ENCODE measurements around the gene ZNF678.

The ZNF678 gene

DNA sequence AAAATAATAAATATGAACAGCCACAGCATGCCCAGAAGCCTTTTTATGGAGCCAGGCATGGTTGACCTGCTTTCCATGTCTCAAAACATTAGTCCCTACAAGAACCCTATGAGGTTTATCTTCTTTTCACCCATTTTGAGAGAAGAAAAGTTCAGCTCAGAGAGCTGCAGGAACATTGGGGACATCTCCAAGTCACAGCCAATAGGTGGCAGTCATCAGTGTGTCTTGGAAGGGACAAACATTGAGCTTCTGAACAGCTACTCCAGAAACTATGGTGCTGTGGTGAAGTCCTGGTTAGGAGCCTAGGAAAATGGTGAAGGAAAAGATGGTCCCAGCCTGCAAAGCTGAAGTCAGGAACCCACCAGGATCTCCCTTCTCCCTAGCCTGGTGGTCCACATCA lies 98.1 kb downstream of the ZNF678 start:
- no peaks in the 10 kb centered on the region for H3K79me2 ChIP-seq (ENCODE audit: insufficient read depth, low read length)
- no peaks in the 10 kb centered on the region for H4K20me1 ChIP-seq (ENCODE audit: insufficient read depth, low read length)
- peaks cover 24% of the 10 kb centered on the region for H3K36me3 ChIP-seq (ENCODE audit: insufficient read depth, low read length)
- peaks cover 79% of the 10 kb centered on the region for H3K9me3 ChIP-seq (ENCODE audit: insufficient read depth, low read length, severe bottlenecking)
- no peak overlapping the region for H3K27ac ChIP-seq (ENCODE audit: low read length)
- H3K4me3 ChIP-seq (ENCODE audit: low read depth in 1 of 2, low read length in 2 of 2): no peak overlapping the region
- DNase-seq (no peak), ATAC-seq (ENCODE audit: insufficient read depth, low read depth) (no peak)
- no peak overlapping the region for H3K4me2 ChIP-seq (ENCODE audit: insufficient read depth, low read length)
- no peak overlapping the region for H2AFZ ChIP-seq (ENCODE audit: low read depth, low read length)
- H3K27me3 ChIP-seq (ENCODE audit: insufficient read depth, low read length, poor library complexity): no peaks in the 10 kb centered on the region
- TF ChIP-seq EZH2 (IDR thresholded peaks at IDR 0.05; ENCODE audit: borderline replicate concordance, low read depth, low read length, severe bottlenecking): no peak
- TF ChIP-seq, protein P1, sequence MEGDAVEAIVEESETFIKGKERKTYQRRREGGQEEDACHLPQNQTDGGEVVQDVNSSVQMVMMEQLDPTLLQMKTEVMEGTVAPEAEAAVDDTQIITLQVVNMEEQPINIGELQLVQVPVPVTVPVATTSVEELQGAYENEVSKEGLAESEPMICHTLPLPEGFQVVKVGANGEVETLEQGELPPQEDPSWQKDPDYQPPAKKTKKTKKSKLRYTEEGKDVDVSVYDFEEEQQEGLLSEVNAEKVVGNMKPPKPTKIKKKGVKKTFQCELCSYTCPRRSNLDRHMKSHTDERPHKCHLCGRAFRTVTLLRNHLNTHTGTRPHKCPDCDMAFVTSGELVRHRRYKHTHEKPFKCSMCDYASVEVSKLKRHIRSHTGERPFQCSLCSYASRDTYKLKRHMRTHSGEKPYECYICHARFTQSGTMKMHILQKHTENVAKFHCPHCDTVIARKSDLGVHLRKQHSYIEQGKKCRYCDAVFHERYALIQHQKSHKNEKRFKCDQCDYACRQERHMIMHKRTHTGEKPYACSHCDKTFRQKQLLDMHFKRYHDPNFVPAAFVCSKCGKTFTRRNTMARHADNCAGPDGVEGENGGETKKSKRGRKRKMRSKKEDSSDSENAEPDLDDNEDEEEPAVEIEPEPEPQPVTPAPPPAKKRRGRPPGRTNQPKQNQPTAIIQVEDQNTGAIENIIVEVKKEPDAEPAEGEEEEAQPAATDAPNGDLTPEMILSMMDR (IDR thresholded peaks at IDR 0.05; ENCODE audit: borderline replicate concordance, extremely low read depth, low read length, poor library complexity, severe bottlenecking): no peak
- H3K9ac ChIP-seq (ENCODE audit: low read depth, low read length): no peak overlapping the region
- no peaks in the 10 kb centered on the region for H3K4me1 ChIP-seq (ENCODE audit: insufficient read depth, low read length)

DNA sequence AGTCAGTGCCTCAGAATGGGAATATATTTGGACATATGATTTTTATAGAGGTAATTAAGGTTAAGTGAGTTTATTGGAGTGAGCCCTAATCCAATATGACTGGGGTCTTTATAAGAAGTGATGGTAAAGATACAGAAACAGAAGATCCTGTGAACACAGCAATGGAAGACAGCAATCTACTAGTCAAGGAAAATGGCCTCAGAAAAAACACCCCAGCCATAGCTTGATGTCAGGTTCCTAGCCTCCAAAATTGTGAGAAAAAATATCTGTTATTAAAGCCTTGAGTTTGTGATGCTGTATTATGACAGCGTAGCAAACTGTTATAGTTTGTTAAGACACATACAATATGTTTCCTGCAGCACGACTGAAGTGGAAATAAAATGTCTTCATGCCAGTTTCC lies 99.6 kb downstream of the ZNF678 start:
- H3K4me2 ChIP-seq (ENCODE audit: insufficient read depth, low read length): no peak overlapping the region
- H3K27ac ChIP-seq (ENCODE audit: low read length): no peak overlapping the region
- no peak overlapping the region for H3K4me3 ChIP-seq (ENCODE audit: low read depth in 1 of 2, low read length in 2 of 2)
- no peaks in the 10 kb centered on the region for H3K27me3 ChIP-seq (ENCODE audit: insufficient read depth, low read length, poor library complexity)
- ATAC-seq (ENCODE audit: insufficient read depth, low read depth): no peak
- H3K36me3 ChIP-seq (ENCODE audit: insufficient read depth, low read length): peaks cover 16% of the 10 kb centered on the region
- no peak overlapping the region for H2AFZ ChIP-seq (ENCODE audit: low read depth, low read length)
- DNase-seq: no peak
- TF ChIP-seq EZH2 (IDR thresholded peaks at IDR 0.05; ENCODE audit: borderline replicate concordance, low read depth, low read length, severe bottlenecking): no peak
- H3K9me3 ChIP-seq (ENCODE audit: insufficient read depth, low read length, severe bottlenecking): peaks cover 68% of the 10 kb centered on the region
- no peak overlapping the region for H3K9ac ChIP-seq (ENCODE audit: low read depth, low read length)
- no peaks in the 10 kb centered on the region for H3K4me1 ChIP-seq (ENCODE audit: insufficient read depth, low read length)
- H3K79me2 ChIP-seq (ENCODE audit: insufficient read depth, low read length): no peaks in the 10 kb centered on the region
- H4K20me1 ChIP-seq (ENCODE audit: insufficient read depth, low read length): no peaks in the 10 kb centered on the region

DNA sequence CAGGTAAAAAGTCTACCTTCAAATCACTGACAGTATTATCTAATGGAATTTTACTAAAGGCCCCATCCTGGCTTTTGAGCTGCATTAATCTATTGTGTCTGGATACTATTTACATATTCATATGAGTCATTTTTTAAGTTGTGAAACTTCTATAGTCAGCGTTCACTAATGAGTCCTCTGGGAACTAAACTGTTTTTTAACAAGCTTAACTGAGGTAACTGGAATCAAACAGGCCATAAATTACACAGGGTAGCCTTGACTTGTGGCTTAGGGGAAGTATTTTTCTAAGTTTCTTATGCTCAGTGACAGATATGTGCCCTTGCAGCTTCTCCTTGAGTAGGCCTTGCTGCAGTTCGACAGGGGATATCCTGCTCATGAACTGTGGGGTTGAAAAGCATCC lies 102.9 kb downstream of the ZNF678 start:
- Histone ChIP-seq H3K4me1 (ENCODE audit: insufficient read depth, low read length) (no peaks in the 10 kb centered on the region), H3K27me3 (ENCODE audit: insufficient read depth, low read length, poor library complexity) (no peaks in the 10 kb centered on the region), H3K27ac (ENCODE audit: low read length) (no peak overlapping the region), H3K36me3 (ENCODE audit: insufficient read depth, low read length) (peaks cover 5% of the 10 kb centered on the region), H4K20me1 (ENCODE audit: insufficient read depth, low read length) (no peaks in the 10 kb centered on the region), H3K9me3 (ENCODE audit: insufficient read depth, low read length, severe bottlenecking) (peaks cover 44% of the 10 kb centered on the region), H3K4me2 (ENCODE audit: insufficient read depth, low read length) (no peak overlapping the region), H3K9ac (ENCODE audit: low read depth, low read length) (no peak overlapping the region), H2AFZ (ENCODE audit: low read depth, low read length) (no peak overlapping the region), H3K4me3 (ENCODE audit: low read depth in 1 of 2, low read length in 2 of 2) (no peak overlapping the region), H3K79me2 (ENCODE audit: insufficient read depth, low read length) (no peaks in the 10 kb centered on the region)
- ATAC-seq (ENCODE audit: insufficient read depth, low read depth) (no peak), DNase-seq (no peak)
- no peak for TF ChIP-seq EZH2 (IDR thresholded peaks at IDR 0.05; ENCODE audit: borderline replicate concordance, low read depth, low read length, severe bottlenecking)
- TF ChIP-seq, protein P1 (IDR thresholded peaks at IDR 0.05; ENCODE audit: borderline replicate concordance, extremely low read depth, low read length, poor library complexity, severe bottlenecking): no peak

DNA sequence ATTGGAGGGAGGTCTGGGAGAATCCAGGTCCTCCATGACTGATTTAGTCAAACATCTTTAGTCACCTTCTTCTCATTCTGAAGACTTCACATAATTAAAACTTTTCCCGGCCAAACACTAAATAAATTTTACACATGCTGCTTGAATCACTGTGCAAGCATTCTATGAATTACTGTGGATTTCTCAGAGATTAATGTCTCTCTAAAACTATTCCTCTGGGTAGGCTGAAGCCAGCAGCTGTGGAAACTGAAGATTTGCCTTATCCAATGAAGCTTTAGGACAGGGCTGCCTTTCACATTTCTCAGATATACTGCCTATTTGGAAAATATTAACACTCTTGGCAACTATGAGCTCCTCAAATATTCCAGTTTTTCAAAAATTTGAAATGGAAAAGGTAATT lies 110.1 kb downstream of the ZNF678 start:
- H3K4me3 ChIP-seq (ENCODE audit: low read depth in 1 of 2, low read length in 2 of 2): no peak overlapping the region
- H3K4me1 ChIP-seq (ENCODE audit: insufficient read depth, low read length): no peaks in the 10 kb centered on the region
- H4K20me1 ChIP-seq (ENCODE audit: insufficient read depth, low read length): no peaks in the 10 kb centered on the region
- DNase-seq: no peak
- no peak overlapping the region for H3K4me2 ChIP-seq (ENCODE audit: insufficient read depth, low read length)
- no peak overlapping the region for H3K27ac ChIP-seq (ENCODE audit: low read length)
- no peaks in the 10 kb centered on the region for H3K36me3 ChIP-seq (ENCODE audit: insufficient read depth, low read length)
- ATAC-seq (ENCODE audit: insufficient read depth, low read depth): no peak
- H3K79me2 ChIP-seq (ENCODE audit: insufficient read depth, low read length): no peaks in the 10 kb centered on the region
- no peaks in the 10 kb centered on the region for H3K27me3 ChIP-seq (ENCODE audit: insufficient read depth, low read length, poor library complexity)
- TF ChIP-seq EZH2 (IDR thresholded peaks at IDR 0.05; ENCODE audit: borderline replicate concordance, low read depth, low read length, severe bottlenecking): no peak
- TF ChIP-seq, protein P1 (IDR thresholded peaks at IDR 0.05; ENCODE audit: borderline replicate concordance, extremely low read depth, low read length, poor library complexity, severe bottlenecking): no peak
- H3K9ac ChIP-seq (ENCODE audit: low read depth, low read length): no peak overlapping the region
- peaks cover 13% of the 10 kb centered on the region for H3K9me3 ChIP-seq (ENCODE audit: insufficient read depth, low read length, severe bottlenecking)
- H2AFZ ChIP-seq (ENCODE audit: low read depth, low read length): no peak overlapping the region

Measured in DND-41 (cell line).